ENCODE data around the gene TNK1. TPM values are rescaled to one million over a fixed set of nuclear protein-coding genes. Genes with fewer than 3 reads are reported as not detected.
"Not testable (repeated sequence)": the region's sequence is repeated elsewhere in the genome, so short reads cannot be mapped to it uniquely, and the experiment has no call there.

TNK1 gene
- total and polyA plus RNA-seq, 11 donors = 1.4 to 6.2 (median 2.1) TPM

DNA sequence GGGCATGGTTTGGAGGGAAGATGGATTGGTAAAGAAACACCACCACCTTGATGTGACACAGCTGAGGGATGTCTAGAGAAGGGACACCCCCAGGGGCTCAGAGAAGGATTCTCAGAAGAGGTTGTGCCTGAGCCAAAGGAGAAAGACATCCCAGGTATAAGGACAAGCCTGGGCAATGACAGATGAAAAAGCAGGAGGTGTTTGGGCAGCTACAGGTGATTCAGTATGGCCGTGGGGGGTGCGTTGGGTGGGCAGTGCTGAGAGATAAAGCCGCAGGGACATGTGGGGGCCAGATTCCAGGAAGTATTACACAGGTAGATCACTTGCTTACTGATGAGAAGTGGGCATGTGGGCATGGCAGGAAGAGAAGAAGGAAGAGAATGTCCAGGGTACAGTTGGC is 19.0 kb upstream of the TNK1 start:
- DNase-seq (no peak), ATAC-seq (no peak)
- intact Hi-C loops (cut with DNase I) = loop anchor here in 1 of 10 donors (10.0 kb wide), 1 partner anchor 143 kb away; no protein-coding TSS in a partner anchor
- no peaks in the 10 kb centered on the region for H3K27me3 ChIP-seq
- TF ChIP-seq, protein P1, sequence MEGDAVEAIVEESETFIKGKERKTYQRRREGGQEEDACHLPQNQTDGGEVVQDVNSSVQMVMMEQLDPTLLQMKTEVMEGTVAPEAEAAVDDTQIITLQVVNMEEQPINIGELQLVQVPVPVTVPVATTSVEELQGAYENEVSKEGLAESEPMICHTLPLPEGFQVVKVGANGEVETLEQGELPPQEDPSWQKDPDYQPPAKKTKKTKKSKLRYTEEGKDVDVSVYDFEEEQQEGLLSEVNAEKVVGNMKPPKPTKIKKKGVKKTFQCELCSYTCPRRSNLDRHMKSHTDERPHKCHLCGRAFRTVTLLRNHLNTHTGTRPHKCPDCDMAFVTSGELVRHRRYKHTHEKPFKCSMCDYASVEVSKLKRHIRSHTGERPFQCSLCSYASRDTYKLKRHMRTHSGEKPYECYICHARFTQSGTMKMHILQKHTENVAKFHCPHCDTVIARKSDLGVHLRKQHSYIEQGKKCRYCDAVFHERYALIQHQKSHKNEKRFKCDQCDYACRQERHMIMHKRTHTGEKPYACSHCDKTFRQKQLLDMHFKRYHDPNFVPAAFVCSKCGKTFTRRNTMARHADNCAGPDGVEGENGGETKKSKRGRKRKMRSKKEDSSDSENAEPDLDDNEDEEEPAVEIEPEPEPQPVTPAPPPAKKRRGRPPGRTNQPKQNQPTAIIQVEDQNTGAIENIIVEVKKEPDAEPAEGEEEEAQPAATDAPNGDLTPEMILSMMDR (IDR thresholded peaks at IDR 0.05) = no peak
- no peak for TF ChIP-seq POLR2A (IDR thresholded peaks at IDR 0.05)
- H3K4me1 ChIP-seq = no peaks in the 10 kb centered on the region
- WGBS, 4 donors = 54 to 69% (median 62%) methylated on average over 3 of the region's 3 CpGs
- no peaks in the 10 kb centered on the region for H3K9me3 ChIP-seq
- no peaks in the 10 kb centered on the region for H3K36me3 ChIP-seq
- no peak overlapping the region for H3K4me3 ChIP-seq
- H3K27ac ChIP-seq = no peak overlapping the region

DNA sequence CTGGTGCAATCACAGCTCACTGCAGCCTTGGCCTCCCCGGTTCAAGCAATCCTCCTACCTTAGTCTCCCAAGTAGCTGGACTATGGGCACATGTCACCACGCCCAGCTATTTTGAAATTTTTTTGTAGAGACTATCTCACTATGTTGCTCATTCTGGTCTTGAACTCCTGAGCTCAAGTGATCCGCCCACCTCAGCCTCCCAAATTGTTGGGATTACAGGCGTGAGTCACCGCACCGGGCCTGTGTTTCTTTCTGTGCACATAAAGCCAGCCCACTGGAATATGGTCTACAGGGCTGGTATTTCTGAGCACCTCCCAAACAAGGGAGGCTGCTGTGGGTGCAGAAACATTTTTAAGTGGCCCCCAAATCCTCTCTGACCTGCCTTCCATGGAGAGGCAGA is 17.6 kb upstream of the TNK1 start:
- no peaks in the 10 kb centered on the region for H3K4me1 ChIP-seq
- WGBS, 4 donors = 90 to 99% (median 95%) methylated on average over 3 to 6 of the region's 6 CpGs
- no peak for TF ChIP-seq POLR2A (IDR thresholded peaks at IDR 0.05)
- TF ChIP-seq, protein P1 (IDR thresholded peaks at IDR 0.05) = no peak
- no peaks in the 10 kb centered on the region for H3K36me3 ChIP-seq
- ATAC-seq (no peak), DNase-seq (no peak)
- H3K27me3 ChIP-seq = no peaks in the 10 kb centered on the region
- intact Hi-C loops (cut with DNase I) = loop anchor here in 1 of 10 donors (10.0 kb wide), 1 partner anchor 141 kb away; no protein-coding TSS in a partner anchor
- no peak overlapping the region for H3K27ac ChIP-seq
- no peak overlapping the region for H3K4me3 ChIP-seq
- no peaks in the 10 kb centered on the region for H3K9me3 ChIP-seq

DNA sequence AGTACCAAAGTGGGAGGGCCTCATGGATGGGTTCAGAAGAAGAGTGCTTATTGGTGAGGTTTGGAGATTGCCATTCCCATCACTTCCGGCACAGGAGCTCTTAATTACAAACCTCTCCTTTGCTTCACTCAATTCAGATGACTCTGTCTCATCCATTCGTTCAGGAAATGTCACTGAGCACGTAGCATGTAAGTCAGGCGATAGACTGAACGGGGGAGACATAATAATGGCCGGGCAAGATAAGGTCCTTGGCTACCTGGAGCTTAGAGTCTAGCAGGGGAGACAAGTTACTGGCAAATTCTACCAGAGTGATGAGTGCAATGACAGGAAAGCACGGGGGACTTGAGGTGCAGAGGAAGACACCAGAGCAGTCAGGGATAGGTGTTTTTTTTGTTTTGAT is 14.9 kb upstream of the TNK1 start:
- H3K4me3 ChIP-seq, H3K4me1 ChIP-seq, H3K27ac ChIP-seq, H3K9me3 ChIP-seq, H3K36me3 ChIP-seq, ATAC-seq, H3K27me3 ChIP-seq, DNase-seq: not testable (repeated sequence)
- 81 to 89% (median 87%) methylated on average over 6 to 7 of the region's 7 CpGs for whole genome bisulfite sequencing, 4 donors
- intact Hi-C loops (cut with DNase I) = loop anchor here in 1 of 10 donors (10.0 kb wide), 1 partner anchor 139 kb away; no protein-coding TSS in a partner anchor

DNA sequence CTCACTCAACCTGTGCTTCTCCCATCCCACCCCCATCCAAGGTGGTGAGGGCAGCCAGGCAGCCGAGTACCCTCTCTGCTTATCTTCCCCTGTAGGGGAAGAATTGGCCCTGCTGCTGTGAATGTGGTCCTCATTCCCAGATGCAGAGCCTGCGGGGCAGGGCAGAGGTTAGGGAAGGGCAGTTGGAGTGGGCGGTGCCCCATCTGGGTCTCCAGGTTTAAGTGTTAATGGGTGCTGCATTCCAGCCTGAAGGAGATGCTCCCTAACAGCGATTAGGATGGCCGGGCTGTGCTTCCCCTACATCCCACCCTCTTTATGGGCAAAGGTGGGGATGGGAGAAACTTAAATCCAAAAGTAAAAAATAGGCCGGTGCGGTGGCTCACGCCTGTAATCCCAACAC is 13.8 kb upstream of the TNK1 start:
- TF ChIP-seq, protein P1 (IDR thresholded peaks at IDR 0.05) = no peak
- no peak for TF ChIP-seq POLR2A (IDR thresholded peaks at IDR 0.05)
- Histone ChIP-seq H3K9me3 (no peaks in the 10 kb centered on the region), H3K27ac (no peak overlapping the region), H3K4me1 (no peaks in the 10 kb centered on the region), H3K4me3 (no peak overlapping the region), H3K27me3 (peaks cover 0 to 3% (median 0%) of the 10 kb centered on the region in 9 donors), H3K36me3 (no peaks in the 10 kb centered on the region)
- WGBS, 4 donors = 75 to 82% (median 79%) methylated on average over 7 to 8 of the region's 8 CpGs
- no peak for ATAC-seq
- DNase-seq = no peak
- intact Hi-C loops (cut with DNase I) = loop anchor here in 1 of 10 donors (10.0 kb wide), 1 partner anchor 138 kb away; no protein-coding TSS in a partner anchor
